DMS114 treated with DMSO at 0.1 percent for 48 hours (cell line): Measurements from ENCODE around the gene ADGRG6.
"Not testable (repeated sequence)": the region's sequence is repeated elsewhere in the genome, so short reads cannot be mapped to it uniquely, and the experiment has no call there.

Experiments
- DNase-seq: peaks from one replicate; lab custom pipeline; 2025; ENCODE audit not compliant: unreplicated experiment; lab: John Stamatoyannopoulos, UW

The ADGRG6 gene

GRCh38 chr6:142406131-142406530 lies 104.3 kb downstream of the ADGRG6 start:
- DNase-seq = no peak

- DNase-seq = no peak
These were observed 106.0 kb downstream of the ADGRG6 start for GRCh38 chr6:142407685-142408273.

GRCh38 chr6:142408409-142408808 lies 106.6 kb downstream of the ADGRG6 start:
- no peak for DNase-seq

GRCh38 chr6:142409794-142410193 lies 108.0 kb downstream of the ADGRG6 start:
- no peak for DNase-seq

- DNase-seq = no peak
These were observed 109.3 kb downstream of the ADGRG6 start for GRCh38 chr6:142411145-142411544.

GRCh38 chr6:142412241-142412640 lies 110.4 kb downstream of the ADGRG6 start:
- DNase-seq = no peak

- no peak for DNase-seq
These were observed 110.9 kb downstream of the ADGRG6 start for GRCh38 chr6:142412658-142413057.

- DNase-seq = no peak
These were observed 111.3 kb downstream of the ADGRG6 start for GRCh38 chr6:142413111-142413510.

- DNase-seq = no peak
These were observed 112.8 kb downstream of the ADGRG6 start for GRCh38 chr6:142414462-142415250.

GRCh38 chr6:142416179-142416578 lies 114.4 kb downstream of the ADGRG6 start:
- no peak for DNase-seq

- no peak for DNase-seq
These were observed 114.9 kb downstream of the ADGRG6 start for GRCh38 chr6:142416686-142417085.

- no peak for DNase-seq
These were observed 115.5 kb downstream of the ADGRG6 start for GRCh38 chr6:142417331-142417750.

- DNase-seq = no peak
These were observed 117.3 kb downstream of the ADGRG6 start for GRCh38 chr6:142419071-142419470.

GRCh38 chr6:142420802-142421201 lies 119.0 kb downstream of the ADGRG6 start:
- DNase-seq = no peak

GRCh38 chr6:142421285-142422117 lies 119.7 kb downstream of the ADGRG6 start:
- no peak for DNase-seq

- DNase-seq = not testable (repeated sequence)
These were observed 124.8 kb downstream of the ADGRG6 start for GRCh38 chr6:142426444-142427132.

- not testable (repeated sequence) for DNase-seq
These were observed 126.7 kb downstream of the ADGRG6 start for GRCh38 chr6:142428468-142428867.

GRCh38 chr6:142429195-142429594 lies 127.4 kb downstream of the ADGRG6 start:
- no peak for DNase-seq

- no peak for DNase-seq
These were observed 131.6 kb downstream of the ADGRG6 start for GRCh38 chr6:142433419-142433818.

- no peak for DNase-seq
These were observed 137.1 kb downstream of the ADGRG6 start for GRCh38 chr6:142438898-142439297.
